Suprapubic skin (tissue), 4 donors: ENCODE measurements around the gene MYL12B.
"Not testable (repeated sequence)": the region's sequence is repeated elsewhere in the genome, so short reads cannot be mapped to it uniquely, and the experiment has no call there.

Experiments
- POLR2A ChIP-seq, 2 donors: fragments of 450-650 bp; IDR thresholded peaks; one replicate each; pipeline ENCODE4 v1.6.1; 2017; ENCODE audit warnings: antibody characterized with exemption in 2 of 2, mild to moderate bottlenecking in 2 of 2, moderate library complexity in 2 of 2
- POLR2AphosphoS5 ChIP-seq, 3 donors: sonication (generic); formaldehyde crosslinking; IDR thresholded peaks; one replicate each; pipeline ENCODE4 v1.6.1; 2017; ENCODE audit warnings: antibody characterized with exemption in 3 of 3
- TF ChIP-seq, protein P1 (sequence below), 2 donors: fragments of 200-600 bp in 1 of 2; fragments of 450-650 bp in 1 of 2; sonication (generic) in 1 of 2; IDR thresholded peaks; one replicate each; pipeline ENCODE4 v1.5.1; 2016 to 2019; ENCODE audit warnings: antibody characterized with exemption in 2 of 2, mild to moderate bottlenecking in 1 of 2, moderate library complexity in 1 of 2

DNA sequence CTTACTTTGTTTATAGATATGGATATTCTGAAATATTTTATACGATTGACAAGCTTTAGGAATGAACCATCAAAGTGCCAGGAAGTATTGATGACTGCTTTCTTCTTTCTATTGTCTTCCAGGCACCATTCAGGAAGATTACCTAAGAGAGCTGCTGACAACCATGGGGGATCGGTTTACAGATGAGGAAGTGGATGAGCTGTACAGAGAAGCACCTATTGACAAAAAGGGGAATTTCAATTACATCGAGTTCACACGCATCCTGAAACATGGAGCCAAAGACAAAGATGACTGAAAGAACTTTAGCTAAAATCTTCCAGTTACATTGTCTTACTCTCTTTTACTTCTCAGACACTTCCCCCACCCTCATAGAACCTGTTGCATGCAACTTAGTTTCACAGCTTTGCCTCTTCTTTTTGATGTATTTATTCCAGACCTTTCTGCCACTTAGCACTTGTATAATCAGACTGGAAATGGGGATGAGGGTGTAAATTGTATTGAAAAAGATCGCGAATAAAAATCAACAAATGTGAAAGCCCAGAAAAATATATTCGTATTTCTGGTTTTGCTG is 15.8 kb downstream of the MYL12B start:
- TF ChIP-seq, protein P1, sequence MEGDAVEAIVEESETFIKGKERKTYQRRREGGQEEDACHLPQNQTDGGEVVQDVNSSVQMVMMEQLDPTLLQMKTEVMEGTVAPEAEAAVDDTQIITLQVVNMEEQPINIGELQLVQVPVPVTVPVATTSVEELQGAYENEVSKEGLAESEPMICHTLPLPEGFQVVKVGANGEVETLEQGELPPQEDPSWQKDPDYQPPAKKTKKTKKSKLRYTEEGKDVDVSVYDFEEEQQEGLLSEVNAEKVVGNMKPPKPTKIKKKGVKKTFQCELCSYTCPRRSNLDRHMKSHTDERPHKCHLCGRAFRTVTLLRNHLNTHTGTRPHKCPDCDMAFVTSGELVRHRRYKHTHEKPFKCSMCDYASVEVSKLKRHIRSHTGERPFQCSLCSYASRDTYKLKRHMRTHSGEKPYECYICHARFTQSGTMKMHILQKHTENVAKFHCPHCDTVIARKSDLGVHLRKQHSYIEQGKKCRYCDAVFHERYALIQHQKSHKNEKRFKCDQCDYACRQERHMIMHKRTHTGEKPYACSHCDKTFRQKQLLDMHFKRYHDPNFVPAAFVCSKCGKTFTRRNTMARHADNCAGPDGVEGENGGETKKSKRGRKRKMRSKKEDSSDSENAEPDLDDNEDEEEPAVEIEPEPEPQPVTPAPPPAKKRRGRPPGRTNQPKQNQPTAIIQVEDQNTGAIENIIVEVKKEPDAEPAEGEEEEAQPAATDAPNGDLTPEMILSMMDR (IDR thresholded peaks at IDR 0.05) = not testable (repeated sequence)
- TF ChIP-seq POLR2A, POLR2AphosphoS5 (IDR thresholded peaks at IDR 0.05): not testable (repeated sequence)
